Effector memory CD4-positive, alpha-beta T cell (primary cell): Measurements from ENCODE around the gene NRCAM.

ENCODE experiments used
- DNase-seq, 3 donors: peaks; one replicate each; pipeline ENCODE4 v3.0.0-alpha.2; 2020
- H3K27ac ChIP-seq: 2 replicates; pipeline ENCODE4 v1.7.0; 2013; ENCODE audit warnings: mild to moderate bottlenecking, low read length, moderate library complexity; ENCODE audit not compliant: insufficient read depth, poor library complexity, severe bottlenecking
- H3K27me3 ChIP-seq: replicated peaks from 2 replicates; pipeline ENCODE4 v1.7.0; 2013; ENCODE audit warnings: mild to moderate bottlenecking, low read length; ENCODE audit not compliant: insufficient read depth, control insufficient read depth, poor library complexity, severe bottlenecking
- H3K36me3 ChIP-seq: 2 replicates; pipeline ENCODE4 v1.7.0; 2013; ENCODE audit warnings: mild to moderate bottlenecking, low read length, moderate library complexity; ENCODE audit not compliant: control insufficient read depth, insufficient read depth
- H3K4me1 ChIP-seq: 2 replicates; pipeline ENCODE4 v1.7.0; 2013; ENCODE audit warnings: low read length, mild to moderate bottlenecking; ENCODE audit not compliant: control insufficient read depth, insufficient read depth, poor library complexity, severe bottlenecking
- H3K4me3 ChIP-seq: 2 replicates; pipeline ENCODE4 v1.7.0; 2013; ENCODE audit warnings: low read length, low read depth, mild to moderate bottlenecking; ENCODE audit not compliant: insufficient read depth, poor library complexity, severe bottlenecking
- H3K9me3 ChIP-seq: 2 replicates; pipeline ENCODE4 v1.7.0; 2013; ENCODE audit warnings: mild to moderate bottlenecking, low read length, moderate library complexity; ENCODE audit not compliant: control insufficient read depth

Gene NRCAM

GRCh38 chr7:108144931-108145330 is 311.3 kb downstream of the NRCAM start:
- no peak for DNase-seq
- H3K4me3 ChIP-seq, result no peak overlapping the region
- H3K36me3 ChIP-seq, result no peaks in the 10 kb centered on the region
- H3K27ac ChIP-seq, result no peak overlapping the region
- no peaks in the 10 kb centered on the region for H3K9me3 ChIP-seq
- H3K4me1 ChIP-seq, result no peaks in the 10 kb centered on the region
- peaks cover 4% of the 10 kb centered on the region for H3K27me3 ChIP-seq

DNA sequence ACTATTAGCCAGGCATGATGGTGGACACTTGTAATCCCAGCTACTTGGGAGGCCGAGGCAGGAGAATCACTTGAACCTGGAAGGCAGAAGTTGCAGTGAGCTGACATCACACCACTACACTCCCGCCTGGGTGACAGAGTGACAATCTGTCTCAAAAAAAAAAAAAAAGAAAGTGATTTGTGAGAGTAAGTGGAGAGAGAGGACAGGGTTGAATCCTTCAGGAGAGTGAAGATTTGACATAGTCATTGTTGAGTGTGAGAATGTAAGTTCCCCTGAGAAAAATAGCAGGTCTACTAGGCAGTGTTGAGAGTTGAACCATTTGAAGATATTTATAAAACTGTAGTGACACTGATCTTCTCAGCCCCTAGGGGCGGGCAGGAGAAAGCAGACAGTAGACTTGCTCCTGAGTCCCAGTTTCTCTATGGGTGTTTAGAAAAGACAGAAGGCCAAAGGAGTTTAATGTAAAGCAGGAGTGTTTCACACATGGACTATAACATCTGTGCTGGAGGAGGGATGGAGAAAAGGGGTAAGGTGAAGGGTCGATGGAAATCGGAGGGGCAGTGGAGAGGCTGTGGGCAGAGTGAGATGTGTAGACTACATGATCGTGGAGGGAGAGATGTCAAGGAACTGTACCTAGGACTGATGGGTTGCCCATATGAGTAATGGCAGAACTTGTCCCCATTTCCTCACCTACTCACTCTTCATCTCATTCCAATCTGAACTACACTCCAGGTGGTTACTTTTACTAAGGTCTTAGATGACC is 312.4 kb downstream of the NRCAM start:
- Histone ChIP-seq H3K27me3 (peaks cover 4% of the 10 kb centered on the region), H3K4me1 (no peaks in the 10 kb centered on the region), H3K36me3 (no peaks in the 10 kb centered on the region), H3K27ac (no peak overlapping the region), H3K9me3 (no peaks in the 10 kb centered on the region), H3K4me3 (no peak overlapping the region)
- DNase-seq, result no peak

DNA sequence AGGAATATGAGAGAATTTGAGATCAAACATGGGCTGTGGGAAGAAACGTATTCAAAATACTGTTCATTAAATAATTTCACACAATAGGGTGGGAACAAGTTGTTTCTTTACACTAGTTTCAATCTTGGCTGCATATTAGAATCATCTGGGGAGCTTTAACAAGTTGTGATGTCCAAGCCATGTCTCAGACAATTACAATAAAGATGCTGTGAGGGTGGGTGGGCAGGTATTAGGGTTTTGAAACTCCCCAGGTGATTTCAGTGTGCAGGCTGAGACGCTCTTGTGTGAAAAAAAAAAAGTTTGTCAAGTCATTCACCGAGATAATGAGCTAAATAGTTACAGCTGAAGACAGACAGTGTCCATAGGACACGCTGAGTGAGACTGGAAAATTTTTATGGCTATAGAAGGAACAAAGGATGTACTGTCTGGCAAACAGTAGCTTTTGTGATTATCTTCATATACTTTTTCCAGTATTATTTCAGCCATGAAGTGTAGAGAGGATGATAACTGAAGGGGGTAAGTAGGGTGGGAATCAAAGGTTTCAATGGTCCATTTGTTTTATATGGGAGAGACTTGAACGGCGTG is 313.5 kb downstream of the NRCAM start:
- Histone ChIP-seq H3K27ac (no peak overlapping the region), H3K4me1 (no peaks in the 10 kb centered on the region), H3K36me3 (no peaks in the 10 kb centered on the region), H3K4me3 (no peak overlapping the region), H3K27me3 (peaks cover 4% of the 10 kb centered on the region), H3K9me3 (no peaks in the 10 kb centered on the region)
- no peak for DNase-seq

DNA sequence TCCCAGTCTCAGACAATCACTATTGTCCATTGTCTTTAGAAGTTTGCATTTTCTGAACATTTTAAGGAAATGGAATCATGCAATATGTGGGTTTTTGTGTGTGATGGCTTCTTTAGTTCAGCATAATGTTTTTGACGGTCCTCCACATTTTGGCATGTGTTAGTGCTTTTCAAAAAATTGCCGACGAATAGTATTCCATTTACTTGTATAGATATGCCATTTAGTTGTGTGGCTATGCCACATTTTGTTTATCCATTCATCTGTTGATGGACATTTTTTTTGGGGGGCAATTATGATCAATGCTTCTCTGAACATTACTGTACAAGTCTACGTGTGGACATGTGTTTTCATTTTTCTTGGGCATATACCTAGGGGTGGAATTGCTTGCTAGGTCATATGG is 314.1 kb downstream of the NRCAM start:
- no peak overlapping the region for H3K4me3 ChIP-seq
- H3K27ac ChIP-seq, result no peak overlapping the region
- DNase-seq, result no peak
- H3K9me3 ChIP-seq, result no peaks in the 10 kb centered on the region
- H3K36me3 ChIP-seq, result no peaks in the 10 kb centered on the region
- H3K4me1 ChIP-seq, result no peaks in the 10 kb centered on the region
- H3K27me3 ChIP-seq, result peaks cover 4% of the 10 kb centered on the region

DNA sequence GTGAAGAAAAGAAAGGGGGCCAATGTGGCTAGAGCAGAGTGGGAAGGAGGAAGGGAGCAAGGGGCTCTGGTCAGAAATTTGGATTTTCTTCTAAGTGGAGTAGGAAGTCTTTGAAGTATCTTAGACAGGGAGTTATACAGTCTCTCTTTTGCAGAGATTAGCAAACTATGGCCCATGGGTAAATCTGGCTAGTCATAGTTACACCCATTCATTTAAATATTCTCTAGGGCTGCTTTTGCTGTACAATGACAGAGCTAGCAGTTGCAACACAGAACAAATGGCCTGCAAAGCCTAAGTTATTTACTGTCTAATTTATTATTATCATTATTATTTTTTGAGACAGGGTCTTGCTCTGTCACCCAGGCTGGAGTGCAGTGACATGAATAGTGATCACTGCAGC is 315.6 kb downstream of the NRCAM start:
- Histone ChIP-seq H3K36me3 (no peaks in the 10 kb centered on the region), H3K4me1 (no peaks in the 10 kb centered on the region), H3K9me3 (no peaks in the 10 kb centered on the region), H3K27ac (no peak overlapping the region), H3K4me3 (no peak overlapping the region), H3K27me3 (peaks cover 4% of the 10 kb centered on the region)
- DNase-seq, result no peak

- DNase-seq, result no peak
- no peaks in the 10 kb centered on the region for H3K36me3 ChIP-seq
- H3K27ac ChIP-seq, result no peak overlapping the region
These were observed 317.3 kb downstream of the NRCAM start for GRCh38 chr7:108138911-108139310.

DNA sequence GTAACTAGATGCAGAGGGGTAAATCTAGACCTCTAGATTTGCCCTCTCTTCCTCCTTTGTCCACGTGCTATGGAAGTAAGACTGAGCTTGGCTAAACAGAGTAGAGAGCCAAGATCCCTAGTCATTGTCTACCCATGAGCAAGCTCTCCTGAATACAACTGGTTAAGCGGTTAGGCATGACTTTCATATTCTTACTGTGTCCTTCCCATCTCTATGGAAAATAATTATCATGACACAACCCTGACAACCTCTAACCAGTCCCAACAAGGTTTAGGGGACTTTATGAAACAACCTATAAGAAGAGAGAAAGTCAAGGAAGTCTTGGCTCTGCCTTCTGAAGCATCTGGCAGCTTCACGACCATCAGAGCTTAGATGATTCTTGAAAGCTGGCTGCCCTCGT is 318.2 kb downstream of the NRCAM start:
- Histone ChIP-seq H3K4me3 (no peak overlapping the region), H3K4me1 (no peaks in the 10 kb centered on the region), H3K27ac (no peak overlapping the region), H3K36me3 (no peaks in the 10 kb centered on the region), H3K27me3 (no peaks in the 10 kb centered on the region), H3K9me3 (no peaks in the 10 kb centered on the region)
- DNase-seq, result no peak

More at GRCh38 chr7:108138911-108139310, 317.3 kb downstream of the NRCAM start:
- H3K27me3 ChIP-seq, result peaks cover 4% of the 10 kb centered on the region
- H3K4me1 ChIP-seq, result no peaks in the 10 kb centered on the region
- no peaks in the 10 kb centered on the region for H3K9me3 ChIP-seq
- H3K4me3 ChIP-seq, result no peak overlapping the region

- Histone ChIP-seq H3K4me1 (no peaks in the 10 kb centered on the region), H3K9me3 (no peaks in the 10 kb centered on the region), H3K27me3 (no peaks in the 10 kb centered on the region), H3K4me3 (no peak overlapping the region), H3K27ac (no peak overlapping the region), H3K36me3 (no peaks in the 10 kb centered on the region)
- DNase-seq, result no peak
These were observed 319.2 kb downstream of the NRCAM start for GRCh38 chr7:108137040-108137439.

DNA sequence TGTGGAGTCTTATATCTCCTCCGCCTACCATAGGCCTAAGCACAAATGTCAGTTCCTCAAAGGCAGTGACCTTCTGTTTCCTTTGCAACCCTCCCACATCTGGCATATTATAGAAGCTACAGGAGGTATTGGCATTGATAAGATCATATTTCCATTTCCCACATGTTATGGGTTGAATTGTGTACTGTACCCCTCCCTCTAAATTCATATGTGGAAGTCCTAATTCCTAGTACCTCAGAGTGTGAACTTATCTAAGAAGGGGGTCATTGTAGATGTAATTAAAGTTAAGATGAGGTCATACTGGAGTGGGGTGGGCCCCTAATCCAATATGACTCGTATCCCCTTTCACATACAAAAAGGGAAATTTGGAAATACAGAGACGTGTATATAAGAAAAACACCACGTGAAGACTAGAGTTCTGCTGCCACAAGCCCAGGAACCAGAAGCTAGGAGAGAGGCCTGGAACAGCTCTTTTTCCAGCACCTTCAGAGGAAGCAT is 320.0 kb downstream of the NRCAM start:
- H3K27ac ChIP-seq, result no peak overlapping the region
- DNase-seq, result no peak
- no peaks in the 10 kb centered on the region for H3K36me3 ChIP-seq
- no peaks in the 10 kb centered on the region for H3K9me3 ChIP-seq
- H3K27me3 ChIP-seq, result no peaks in the 10 kb centered on the region
- no peak overlapping the region for H3K4me3 ChIP-seq
- no peaks in the 10 kb centered on the region for H3K4me1 ChIP-seq

DNA sequence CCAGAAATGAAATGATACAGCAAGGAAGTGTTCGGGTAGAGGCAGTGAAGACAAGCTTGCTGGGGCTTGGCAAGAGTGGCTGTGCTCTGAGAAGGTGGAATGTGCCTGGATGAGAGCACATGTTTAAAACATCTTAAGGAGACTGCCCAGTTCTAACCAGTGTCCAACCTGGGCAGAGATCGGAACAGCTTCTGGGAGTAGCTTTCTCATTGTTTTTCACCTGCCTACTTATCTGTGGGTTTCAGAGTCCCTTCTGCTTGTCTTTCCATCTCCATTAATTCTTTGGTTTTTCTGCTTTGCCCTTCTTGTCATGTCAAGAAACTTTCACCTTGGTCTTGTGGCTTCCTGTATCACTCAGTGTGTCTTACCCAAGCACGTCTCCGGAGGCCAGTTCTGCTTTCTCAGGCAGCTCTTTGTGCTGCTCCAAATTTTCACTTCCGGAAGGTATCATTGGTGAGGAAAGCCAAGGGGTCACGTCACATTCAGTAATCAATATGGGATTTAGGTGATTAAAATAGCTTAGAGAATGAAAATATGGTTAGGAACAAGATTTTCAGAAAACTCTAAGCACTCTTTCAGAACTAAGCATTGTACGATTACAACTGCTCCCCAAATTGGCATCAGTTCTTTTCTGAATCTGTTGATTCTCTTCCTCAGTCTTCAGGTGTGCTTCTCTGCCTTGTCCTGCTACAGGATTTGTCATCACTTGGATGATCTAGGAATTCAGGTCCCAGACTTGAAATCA is 320.6 kb downstream of the NRCAM start:
- DNase-seq, result no peak
- Histone ChIP-seq H3K9me3 (no peaks in the 10 kb centered on the region), H3K36me3 (no peaks in the 10 kb centered on the region), H3K4me1 (no peaks in the 10 kb centered on the region), H3K4me3 (no peak overlapping the region), H3K27me3 (no peaks in the 10 kb centered on the region), H3K27ac (no peak overlapping the region)
